Measurements from ENCODE around the gene NLRP8. TPM values are rescaled to one million over a fixed set of nuclear protein-coding genes. Genes with fewer than 3 reads are reported as not detected.
"Not testable (repeated sequence)": the region's sequence is repeated elsewhere in the genome, so short reads cannot be mapped to it uniquely, and the experiment has no call there.

The NLRP8 gene
- total and polyA plus RNA-seq, 2 donors from 2014 or later: not detected

GRCh38 chr19:55940306-55940705, 7.3 kb upstream of the NLRP8 start:
- Histone ChIP-seq H3K9me3 (ENCODE audit: control insufficient read depth in 2 of 3, insufficient read depth in 1 of 3, low read length in 3 of 3) (no peaks in the 10 kb centered on the region), H3K36me3 (ENCODE audit: control insufficient read depth in 2 of 3, insufficient read depth in 3 of 3, low read length in 3 of 3) (no peaks in the 10 kb centered on the region), H3K27ac (ENCODE audit: low read depth in 2 of 2, low read length in 2 of 2) (no peak overlapping the region), H3K4me1 (ENCODE audit: control insufficient read depth in 2 of 3, insufficient read depth in 2 of 3, low read depth in 1 of 3, low read length in 3 of 3) (no peaks in the 10 kb centered on the region), H3K9ac (ENCODE audit: low read length in 3 of 3) (no peak overlapping the region), H3K4me3 (ENCODE audit: low read length in 3 of 3) (no peak overlapping the region), H3K27me3 (ENCODE audit: control insufficient read depth, insufficient read depth, low read length) (no peaks in the 10 kb centered on the region)
- DNase-seq (no peak), FAIRE-seq (no peak)
- intact Hi-C loops (cut with DNase I): no loop called here
- TF ChIP-seq CTCF (IDR thresholded peaks at IDR 0.05; ENCODE audit: borderline replicate concordance, extremely low read depth, insufficient read depth): no peak

- H3K27ac ChIP-seq (ENCODE audit: low read depth in 2 of 2, low read length in 2 of 2); FAIRE-seq; H3K9ac ChIP-seq (ENCODE audit: low read length in 3 of 3); H3K27me3 ChIP-seq (ENCODE audit: control insufficient read depth, insufficient read depth, low read length); intact Hi-C loops (cut with DNase I); H3K36me3 ChIP-seq (ENCODE audit: control insufficient read depth in 2 of 3, insufficient read depth in 3 of 3, low read length in 3 of 3); H3K4me1 ChIP-seq (ENCODE audit: control insufficient read depth in 2 of 3, insufficient read depth in 2 of 3, low read depth in 1 of 3, low read length in 3 of 3); DNase-seq; H3K4me3 ChIP-seq (ENCODE audit: low read length in 3 of 3); H3K9me3 ChIP-seq (ENCODE audit: control insufficient read depth in 2 of 3, insufficient read depth in 1 of 3, low read length in 3 of 3): not testable (repeated sequence)
These were observed 2.9 kb downstream of the NLRP8 start for GRCh38 chr19:55950566-55950965.

GRCh38 chr19:55956431-55956830, 8.8 kb downstream of the NLRP8 start:
- no peak for DNase-seq
- no peak for TF ChIP-seq CTCF (IDR thresholded peaks at IDR 0.05; ENCODE audit: borderline replicate concordance, extremely low read depth, insufficient read depth)

GRCh38 chr19:55958356-55958755, 10.7 kb downstream of the NLRP8 start:
- FAIRE-seq (no peak), DNase-seq (peak in 1 of 5 donors; percentile 1)
- no peaks in the 10 kb centered on the region for H3K36me3 ChIP-seq (ENCODE audit: control insufficient read depth in 2 of 3, insufficient read depth in 3 of 3, low read length in 3 of 3)
- H3K27ac ChIP-seq (ENCODE audit: low read depth in 2 of 2, low read length in 2 of 2): no peak overlapping the region
- no peaks in the 10 kb centered on the region for H3K9me3 ChIP-seq (ENCODE audit: control insufficient read depth in 2 of 3, insufficient read depth in 1 of 3, low read length in 3 of 3)
- H3K27me3 ChIP-seq (ENCODE audit: control insufficient read depth, insufficient read depth, low read length): no peaks in the 10 kb centered on the region
- H3K4me1 ChIP-seq (ENCODE audit: control insufficient read depth in 2 of 3, insufficient read depth in 2 of 3, low read depth in 1 of 3, low read length in 3 of 3): no peaks in the 10 kb centered on the region
- intact Hi-C loops (cut with DNase I): no loop called here
- H3K4me3 ChIP-seq (ENCODE audit: low read length in 3 of 3): no peak overlapping the region
- TF ChIP-seq CTCF (IDR thresholded peaks at IDR 0.05; ENCODE audit: borderline replicate concordance, extremely low read depth, insufficient read depth): no peak
- no peak overlapping the region for H3K9ac ChIP-seq (ENCODE audit: low read length in 3 of 3)

More at GRCh38 chr19:55956431-55956830, 8.8 kb downstream of the NLRP8 start:
- H3K9me3 ChIP-seq (ENCODE audit: control insufficient read depth in 2 of 3, insufficient read depth in 1 of 3, low read length in 3 of 3): no peaks in the 10 kb centered on the region
- H3K27me3 ChIP-seq (ENCODE audit: control insufficient read depth, insufficient read depth, low read length): no peaks in the 10 kb centered on the region
- no peak overlapping the region for H3K4me3 ChIP-seq (ENCODE audit: low read length in 3 of 3)
- intact Hi-C loops (cut with DNase I): no loop called here
- H3K27ac ChIP-seq (ENCODE audit: low read depth in 2 of 2, low read length in 2 of 2): no peak overlapping the region
- no peak overlapping the region for H3K9ac ChIP-seq (ENCODE audit: low read length in 3 of 3)
- H3K4me1 ChIP-seq (ENCODE audit: control insufficient read depth in 2 of 3, insufficient read depth in 2 of 3, low read depth in 1 of 3, low read length in 3 of 3): no peaks in the 10 kb centered on the region
- FAIRE-seq: no peak
- no peaks in the 10 kb centered on the region for H3K36me3 ChIP-seq (ENCODE audit: control insufficient read depth in 2 of 3, insufficient read depth in 3 of 3, low read length in 3 of 3)
